GM19238 (cell line): Measurements from ENCODE around the gene SPRY2.

Experiments
- DNase-seq: peaks from one replicate; pipeline ENCODE4 v3.0.0; 2011; ENCODE audit warnings: low spot score; ENCODE audit not compliant: insufficient read length

Gene SPRY2

DNA sequence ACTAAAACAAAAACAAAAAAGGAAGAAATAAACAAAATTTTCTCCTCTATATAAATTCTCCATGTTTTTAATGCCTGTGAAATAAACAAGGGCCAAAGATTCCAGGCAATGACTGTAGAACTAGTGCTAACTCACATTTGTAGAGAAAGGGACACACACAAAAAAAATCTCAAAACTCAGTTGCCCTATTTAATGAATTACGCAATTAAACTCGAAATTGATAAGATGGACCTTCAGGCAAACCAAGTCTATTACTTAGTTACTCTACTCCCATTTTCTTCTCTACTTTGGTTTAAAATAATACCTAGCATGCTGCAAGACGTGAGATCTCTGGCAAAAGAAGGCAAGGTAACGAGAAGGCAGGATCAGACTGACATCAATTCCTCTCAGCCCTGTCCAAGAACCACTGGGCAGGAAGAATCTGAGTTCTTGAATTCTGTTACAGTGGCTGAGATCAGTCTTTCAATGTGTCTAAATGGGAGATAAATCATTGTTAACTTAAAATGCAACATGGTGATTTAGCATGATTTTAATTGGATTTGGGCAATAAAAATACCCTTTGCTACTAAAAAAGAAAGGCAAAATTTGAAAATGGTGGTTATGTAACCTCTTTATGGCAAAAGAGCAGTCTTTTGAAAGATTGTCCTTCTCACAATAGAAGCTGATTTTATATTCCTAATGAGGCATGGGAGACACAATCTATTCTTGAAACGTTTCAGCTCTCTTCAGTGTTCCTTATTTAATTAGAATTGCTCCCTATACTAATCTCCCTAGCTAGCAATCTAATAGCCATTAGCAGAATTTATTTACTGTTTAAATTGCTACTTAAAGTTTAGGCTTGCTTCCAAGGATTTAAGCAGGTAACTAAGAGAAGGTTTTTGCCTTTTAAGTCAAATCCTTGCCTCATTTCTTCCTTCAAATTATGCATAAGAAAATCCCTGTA lies 25.9 kb downstream of the SPRY2 start:
- no peak for DNase-seq

DNA sequence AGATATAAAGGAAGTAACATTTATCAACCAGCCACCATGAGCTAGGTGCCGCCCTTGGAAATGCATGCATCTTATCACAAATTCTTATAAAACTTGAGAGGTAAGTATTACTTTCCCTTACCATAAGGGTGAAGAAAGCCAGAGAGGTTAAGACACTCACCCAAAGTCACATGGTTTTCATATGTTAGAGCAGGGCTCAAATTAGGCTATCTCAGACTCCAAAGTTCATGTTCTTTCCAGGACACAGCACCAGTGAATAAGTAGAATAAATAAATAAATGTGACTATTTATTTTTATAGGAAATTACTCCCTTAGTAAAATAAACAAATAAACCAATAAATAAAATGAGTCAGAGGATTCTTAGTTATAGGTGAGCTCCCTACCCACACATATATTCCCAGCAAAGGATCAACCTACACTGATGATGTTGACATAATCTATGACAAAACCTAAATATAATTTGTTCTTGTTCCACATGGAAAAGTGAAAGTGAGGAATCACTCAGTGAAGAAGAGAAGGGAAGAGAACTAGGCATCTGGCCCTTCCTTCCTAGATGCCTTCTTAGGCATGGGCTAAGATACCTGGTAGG lies 27.2 kb downstream of the SPRY2 start:
- DNase-seq: no peak

DNA sequence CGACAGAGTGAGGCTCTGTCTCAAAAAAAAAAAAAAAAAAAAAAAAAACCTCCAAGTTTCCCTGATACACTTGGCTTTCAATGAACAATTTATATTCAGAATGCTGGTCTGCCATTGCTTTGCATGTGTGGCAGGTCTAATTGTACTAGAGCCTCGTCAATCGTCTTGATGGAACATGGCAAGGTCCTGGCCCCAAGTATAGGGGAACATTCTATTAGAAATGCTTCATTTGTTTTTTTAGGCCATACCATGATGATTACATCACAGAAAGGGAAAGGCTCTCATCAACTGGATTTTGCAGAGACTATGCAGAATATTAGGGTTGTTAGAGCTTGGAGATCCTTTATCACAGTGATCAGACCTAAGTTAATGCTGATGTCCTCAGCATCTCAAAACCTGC lies 28.0 kb downstream of the SPRY2 start:
- DNase-seq: no peak

GRCh38 chr13:80312012-80312704 lies 28.8 kb downstream of the SPRY2 start:
- DNase-seq: no peak

- no peak for DNase-seq
Measured at GRCh38 chr13:80309926-80310325, 31.0 kb downstream of the SPRY2 start.

GRCh38 chr13:80307401-80307987 lies 33.4 kb downstream of the SPRY2 start:
- no peak for DNase-seq

- DNase-seq: no peak
Measured at GRCh38 chr13:80306337-80306972, 34.5 kb downstream of the SPRY2 start.

- no peak for DNase-seq
Measured at GRCh38 chr13:80305737-80306136, 35.2 kb downstream of the SPRY2 start.

DNA sequence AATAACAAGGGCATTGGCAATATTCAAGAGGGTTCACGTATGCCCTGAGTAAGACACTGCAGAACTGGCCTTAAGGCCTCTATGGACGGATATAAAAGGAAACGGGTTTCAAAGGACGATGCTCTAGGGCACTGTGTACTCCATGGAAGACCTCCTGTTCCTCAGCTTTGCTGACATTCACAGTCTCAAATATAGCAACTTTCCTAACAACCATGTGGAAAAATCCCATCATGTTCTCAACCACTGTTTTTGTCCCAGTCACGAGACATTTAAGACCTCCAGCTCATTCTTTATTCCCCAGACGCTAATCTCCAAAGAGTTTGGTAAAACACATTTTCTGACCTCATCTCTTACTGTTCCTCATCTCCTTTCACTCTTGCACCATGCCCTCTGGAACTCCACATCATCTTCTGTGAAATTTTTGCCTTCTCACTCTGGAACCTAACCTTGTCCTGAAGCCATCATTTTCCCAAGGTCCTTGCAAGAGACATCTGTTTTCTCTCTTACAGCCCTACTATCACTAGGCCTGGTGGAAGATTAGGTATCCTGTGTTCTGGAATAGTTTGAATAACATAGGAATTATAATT lies 37.6 kb downstream of the SPRY2 start:
- no peak for DNase-seq

DNA sequence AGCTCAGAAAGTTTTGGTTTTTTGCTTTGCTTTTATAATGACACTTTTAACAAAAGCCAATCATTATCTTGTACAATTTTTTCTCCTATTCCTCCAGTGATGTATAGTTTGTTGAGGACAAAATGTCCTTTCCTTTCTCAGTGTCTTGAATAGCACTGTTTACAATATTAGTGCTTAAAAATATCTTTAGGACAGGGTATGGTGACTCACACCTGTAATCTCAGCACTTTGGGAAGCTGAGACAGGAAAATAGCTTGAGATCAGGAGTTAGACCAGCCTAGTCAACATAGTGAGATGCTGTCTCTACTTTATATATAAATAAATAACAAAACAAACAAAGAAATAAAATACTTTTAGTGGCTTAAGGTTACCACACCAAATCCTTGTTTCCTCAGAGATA lies 41.9 kb downstream of the SPRY2 start:
- no peak for DNase-seq

DNA sequence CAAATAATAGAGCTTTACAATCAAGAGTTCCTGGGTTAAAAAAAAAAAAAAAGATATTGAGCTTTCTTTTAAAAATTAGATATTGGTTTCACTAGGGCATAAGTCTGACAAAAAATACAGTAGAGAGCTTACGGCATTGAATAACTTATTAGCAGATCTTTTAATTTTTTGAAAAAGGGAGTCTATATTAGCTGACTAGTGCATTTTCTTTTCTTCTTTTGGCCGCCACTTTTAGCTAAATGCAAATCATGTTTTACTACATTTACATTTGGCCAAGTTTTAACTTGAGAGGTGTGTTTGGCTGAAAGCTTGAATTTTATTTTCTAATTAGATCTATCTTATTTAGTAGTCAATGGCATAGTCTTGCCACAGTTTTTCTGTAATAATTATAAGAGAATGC lies 43.4 kb downstream of the SPRY2 start:
- DNase-seq: no peak

DNA sequence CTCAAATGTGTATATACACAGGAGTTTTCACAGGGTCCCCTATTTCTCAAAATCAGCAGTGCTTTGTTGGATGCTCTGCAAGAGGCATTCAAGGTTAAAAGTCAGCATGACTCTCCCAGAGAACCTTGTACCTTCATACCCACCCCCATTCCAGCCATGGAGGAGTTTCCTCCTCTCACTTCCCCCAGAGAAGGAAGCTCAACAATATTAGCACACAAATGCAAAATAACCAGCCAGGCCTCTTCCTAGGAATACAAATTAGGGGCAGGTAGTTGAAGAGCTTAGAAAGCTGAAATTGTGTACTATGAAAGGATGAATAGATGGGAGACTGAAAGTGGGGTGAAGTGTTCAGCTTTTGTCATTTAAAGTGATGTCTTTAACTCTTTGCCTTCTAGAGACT lies 43.8 kb downstream of the SPRY2 start:
- no peak for DNase-seq

- no peak for DNase-seq
Measured at GRCh38 chr13:80296638-80297037, 44.3 kb downstream of the SPRY2 start.

- DNase-seq: no peak
Measured at GRCh38 chr13:80290591-80290990, 50.3 kb downstream of the SPRY2 start.
